Stimulated activated CD8-positive, alpha-beta memory T cell treated with anti-CD3 and anti-CD28 coated beads, Interleukin-12 subunit alpha, Interleukin-12 subunit beta, amount 100 ng/mL, for 24 hours (primary cell): ENCODE data around the gene GLUD1.
"Not testable (repeated sequence)": the region's sequence is repeated elsewhere in the genome, so short reads cannot be mapped to it uniquely, and the experiment has no call there.

Experiments
- DNase-seq: peaks from one replicate; pipeline ENCODE4 v3.0.0-alpha.2; 2020; ENCODE audit errors: extremely low read depth

Gene GLUD1

GRCh38 chr10:87090779-87091178, 3.9 kb downstream of the GLUD1 start:
- DNase-seq: no peak

- no peak for DNase-seq
These were observed 4.9 kb downstream of the GLUD1 start for GRCh38 chr10:87089746-87090145.

- DNase-seq: no peak
These were observed 9.1 kb downstream of the GLUD1 start for GRCh38 chr10:87085537-87085936.

- DNase-seq: not testable (repeated sequence)
These were observed 10.3 kb downstream of the GLUD1 start for GRCh38 chr10:87084291-87084782.

GRCh38 chr10:87083576-87084290, 10.9 kb downstream of the GLUD1 start:
- not testable (repeated sequence) for DNase-seq

GRCh38 chr10:87082219-87082618, 12.4 kb downstream of the GLUD1 start:
- DNase-seq: not testable (repeated sequence)

- not testable (repeated sequence) for DNase-seq
These were observed 13.1 kb downstream of the GLUD1 start for GRCh38 chr10:87081574-87081973.

- not testable (repeated sequence) for DNase-seq
These were observed 14.0 kb downstream of the GLUD1 start for GRCh38 chr10:87080621-87081020.

- DNase-seq: no peak
These were observed 15.4 kb downstream of the GLUD1 start for GRCh38 chr10:87079106-87079836.

GRCh38 chr10:87076421-87076820, 18.2 kb downstream of the GLUD1 start:
- DNase-seq: not testable (repeated sequence)

GRCh38 chr10:87072449-87072848, 22.2 kb downstream of the GLUD1 start:
- no peak for DNase-seq

GRCh38 chr10:87068281-87068680, 26.4 kb downstream of the GLUD1 start:
- DNase-seq: no peak

GRCh38 chr10:87066865-87067264, 27.8 kb downstream of the GLUD1 start:
- no peak for DNase-seq

GRCh38 chr10:87066178-87066577, 28.5 kb downstream of the GLUD1 start:
- DNase-seq: no peak

GRCh38 chr10:87064651-87065050, 30.0 kb downstream of the GLUD1 start:
- no peak for DNase-seq

GRCh38 chr10:87060280-87060928, 34.2 kb downstream of the GLUD1 start:
- DNase-seq: no peak

- DNase-seq: no peak
These were observed 35.2 kb downstream of the GLUD1 start for GRCh38 chr10:87059401-87059800.

GRCh38 chr10:87058171-87058570, 36.5 kb downstream of the GLUD1 start:
- DNase-seq: no peak

GRCh38 chr10:87054373-87055295, 40.0 kb downstream of the GLUD1 start:
- no peak for DNase-seq

GRCh38 chr10:87053577-87054181, 41.0 kb downstream of the GLUD1 start:
- DNase-seq: no peak

GRCh38 chr10:87053111-87053510, 41.5 kb downstream of the GLUD1 start:
- no peak for DNase-seq
